MM.1S (cell line): ENCODE data around the gene LTBP1.
"Not testable (repeated sequence)": the region's sequence is repeated elsewhere in the genome, so short reads cannot be mapped to it uniquely, and the experiment has no call there.

ENCODE experiments used
- DNase-seq: peaks from one replicate; pipeline ENCODE4 v3.0.0-alpha.2; 2015
- H2AFZ ChIP-seq: fragments of 300-600 bp; sonication (generic); 2 replicates; pipeline ENCODE4 v1.6.0; 2016; ENCODE audit warnings: antibody characterized with exemption, low read length
- H3F3A ChIP-seq: fragments of 300-600 bp; sonication (generic); 2 replicates; pipeline ENCODE4 v1.6.1; 2016; ENCODE audit warnings: mild to moderate bottlenecking, antibody characterized with exemption, low read length, moderate library complexity, mixed read lengths; ENCODE audit not compliant: insufficient read depth
- H3K27ac ChIP-seq: fragments of 300-600 bp; sonication (generic); 2 replicates; pipeline ENCODE4 v1.5.1; 2016; ENCODE audit warnings: mild to moderate bottlenecking, low read length
- H3K27me3 ChIP-seq: fragments of 300-600 bp; sonication (generic); replicated peaks from 2 replicates; pipeline ENCODE4 v1.6.0; 2016; ENCODE audit warnings: low read length; ENCODE audit not compliant: insufficient read depth
- H3K36me3 ChIP-seq: fragments of 300-600 bp; sonication (generic); replicated peaks from 2 replicates; pipeline ENCODE4 v1.6.1; 2016; ENCODE audit warnings: mild to moderate bottlenecking, low read length, mixed read lengths; ENCODE audit not compliant: insufficient read depth
- H3K4me1 ChIP-seq: fragments of 300-600 bp; sonication (generic); 2 replicates; pipeline ENCODE4 v1.6.1; 2016; ENCODE audit warnings: low read length, mixed read lengths
- H3K4me2 ChIP-seq: fragments of 300-600 bp; sonication (generic); 2 replicates; pipeline ENCODE4 v1.6.0; 2016; ENCODE audit warnings: low read depth, low read length
- H3K4me3 ChIP-seq: fragments of 300-600 bp; sonication (generic); 2 replicates; pipeline ENCODE4 v1.5.1; 2016; ENCODE audit warnings: low read length, mixed read lengths
- H3K79me2 ChIP-seq: fragments of 300-600 bp; sonication (generic); 2 replicates; pipeline ENCODE4 v1.6.1; 2016; ENCODE audit warnings: mixed run types, low read length, mixed read lengths
- H3K9ac ChIP-seq: fragments of 300-600 bp; sonication (generic); 2 replicates; pipeline ENCODE4 v1.6.1; 2016; ENCODE audit warnings: low read length, mixed read lengths
- H3K9me2 ChIP-seq: fragments of 300-600 bp; sonication (generic); replicated peaks from 2 replicates; pipeline ENCODE4 v1.6.1; 2016; ENCODE audit warnings: mild to moderate bottlenecking, low read length, mixed read lengths; ENCODE audit not compliant: insufficient read depth
- H3K9me3 ChIP-seq: fragments of 300-600 bp; sonication (generic); replicated peaks from 2 replicates; pipeline ENCODE4 v1.6.1; 2016; ENCODE audit warnings: mild to moderate bottlenecking, low read length, mixed read lengths; ENCODE audit not compliant: insufficient read depth
- H4K20me1 ChIP-seq: fragments of 300-600 bp; sonication (generic); 2 replicates; pipeline ENCODE4 v1.6.1; 2016; ENCODE audit warnings: mild to moderate bottlenecking, low read length, moderate library complexity, mixed read lengths; ENCODE audit not compliant: insufficient read depth
- CTCF ChIP-seq: fragments of 300-600 bp; sonication (generic); IDR thresholded peaks from 2 replicates; pipeline ENCODE4 v1.5.1; 2016; ENCODE audit warnings: antibody characterized with exemption, low read length, mixed read lengths
- EZH2 ChIP-seq: fragments of 300-600 bp; sonication (generic); optimal IDR thresholded peaks from 2 replicates; pipeline ENCODE3; 2017; ENCODE audit warnings: low read depth, mild to moderate bottlenecking, antibody characterized with exemption, low read length, mixed read lengths
- EZH2phosphoT487 ChIP-seq: fragments of 300-600 bp; sonication (generic); IDR thresholded peaks from 2 replicates; pipeline ENCODE4 v1.6.1; 2018; ENCODE audit warnings: antibody characterized with exemption, low read length

The LTBP1 gene

DNA sequence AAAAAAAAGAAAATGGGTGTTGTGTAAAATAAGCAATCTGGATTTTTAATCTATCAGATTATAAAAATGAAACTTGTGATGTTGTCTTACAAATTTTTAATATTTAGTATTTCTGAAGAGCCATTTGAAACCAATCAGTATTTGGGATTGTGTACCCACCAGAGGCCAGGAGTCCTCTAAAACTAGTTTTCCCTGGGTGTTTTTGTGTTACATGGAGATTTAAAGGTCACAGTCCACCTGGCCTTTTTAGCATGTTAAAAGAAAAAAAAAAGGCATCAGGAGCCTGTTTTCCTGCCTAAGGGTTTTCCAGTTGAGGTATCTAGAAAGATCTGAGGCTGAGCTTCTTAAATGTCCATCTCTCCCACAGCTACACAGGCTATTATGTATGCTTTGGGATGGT is 221.7 kb downstream of the LTBP1 start:
- Histone ChIP-seq H3K4me2 (no peak overlapping the region), H3K9me2 (no peaks in the 10 kb centered on the region), H4K20me1 (no peaks in the 10 kb centered on the region), H3K36me3 (no peaks in the 10 kb centered on the region), H3K27me3 (no peaks in the 10 kb centered on the region), H3K4me3 (no peak overlapping the region), H3K79me2 (no peaks in the 10 kb centered on the region), H3K9me3 (no peaks in the 10 kb centered on the region), H3K27ac (no peak overlapping the region), H2AFZ (no peak overlapping the region), H3K4me1 (no peaks in the 10 kb centered on the region), H3K9ac (no peak overlapping the region), H3F3A (no peaks in the 10 kb centered on the region)
- no peak for TF ChIP-seq EZH2
- no peak for DNase-seq

- Histone ChIP-seq H2AFZ (no peak overlapping the region), H3K36me3 (no peaks in the 10 kb centered on the region), H3K79me2 (no peaks in the 10 kb centered on the region), H3K27ac (no peak overlapping the region), H3K27me3 (no peaks in the 10 kb centered on the region), H3K9me3 (no peaks in the 10 kb centered on the region), H3K4me2 (no peak overlapping the region), H3F3A (no peaks in the 10 kb centered on the region), H3K4me1 (no peaks in the 10 kb centered on the region), H3K4me3 (no peak overlapping the region), H3K9me2 (no peaks in the 10 kb centered on the region), H3K9ac (no peak overlapping the region), H4K20me1 (no peaks in the 10 kb centered on the region)
- no peak for DNase-seq
- TF ChIP-seq CTCF = no peak
- TF ChIP-seq EZH2 = no peak
- TF ChIP-seq EZH2phosphoT487 = no peak
Measured at GRCh38 chr2:33168922-33169321, 222.2 kb downstream of the LTBP1 start.

DNA sequence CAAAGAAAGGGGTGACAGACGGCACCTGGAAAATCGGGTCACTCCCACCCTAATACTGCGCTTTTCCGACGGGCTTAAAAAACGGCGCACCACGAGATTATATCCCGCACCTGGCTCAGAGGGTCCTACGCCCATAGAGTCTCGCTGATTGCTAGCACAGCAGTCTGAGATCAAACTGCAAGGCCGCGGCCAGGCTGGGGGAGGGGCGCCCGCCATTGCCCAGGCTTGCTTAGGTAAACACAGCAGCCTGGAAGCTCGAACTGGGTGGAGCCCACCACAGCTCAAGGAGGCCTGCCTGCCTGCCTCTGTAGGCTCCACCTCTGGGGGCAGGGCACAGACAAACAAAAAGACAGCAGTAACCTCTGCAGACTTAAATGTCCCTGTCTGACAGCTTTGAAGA is 223.5 kb downstream of the LTBP1 start:
- not testable (repeated sequence) for H2AFZ ChIP-seq, H3K27ac ChIP-seq, DNase-seq, H3F3A ChIP-seq, H3K9me3 ChIP-seq, H3K9ac ChIP-seq, H3K79me2 ChIP-seq, H3K27me3 ChIP-seq, H3K4me1 ChIP-seq, H4K20me1 ChIP-seq, H3K36me3 ChIP-seq, H3K4me2 ChIP-seq, H3K9me2 ChIP-seq, H3K4me3 ChIP-seq

DNA sequence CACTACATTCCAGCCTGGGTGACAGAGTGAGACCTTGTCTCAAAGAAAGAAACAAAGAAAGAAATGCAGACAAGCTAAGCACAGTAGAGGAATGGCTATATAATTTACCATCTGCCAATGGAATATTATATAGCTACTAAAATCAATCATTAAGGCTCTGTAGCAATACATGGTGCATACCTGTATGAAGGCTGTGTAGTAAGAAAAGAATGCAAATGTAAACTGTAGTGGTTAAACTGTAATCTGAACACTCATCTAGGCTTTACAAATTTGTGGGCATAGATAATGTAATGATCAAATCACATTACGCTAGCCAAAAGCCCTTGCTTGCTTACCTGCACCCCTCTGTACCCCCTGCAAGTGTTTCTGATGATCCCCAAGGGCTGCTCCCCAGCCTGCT is 230.9 kb downstream of the LTBP1 start:
- no peaks in the 10 kb centered on the region for H3K9me2 ChIP-seq
- no peak for DNase-seq
- H3F3A ChIP-seq = no peaks in the 10 kb centered on the region
- H4K20me1 ChIP-seq = no peaks in the 10 kb centered on the region
- H2AFZ ChIP-seq = no peak overlapping the region
- H3K4me3 ChIP-seq = no peak overlapping the region
- no peaks in the 10 kb centered on the region for H3K27me3 ChIP-seq
- no peak overlapping the region for H3K27ac ChIP-seq
- H3K36me3 ChIP-seq = no peaks in the 10 kb centered on the region
- TF ChIP-seq EZH2 = no peak
- no peak for TF ChIP-seq EZH2phosphoT487
- no peak overlapping the region for H3K9ac ChIP-seq
- no peaks in the 10 kb centered on the region for H3K79me2 ChIP-seq
- H3K9me3 ChIP-seq = no peaks in the 10 kb centered on the region
- H3K4me1 ChIP-seq = no peaks in the 10 kb centered on the region
- no peak overlapping the region for H3K4me2 ChIP-seq

GRCh38 chr2:33178209-33178608 is 231.5 kb downstream of the LTBP1 start:
- Histone ChIP-seq H3K27me3 (no peaks in the 10 kb centered on the region), H3K36me3 (no peaks in the 10 kb centered on the region), H3K79me2 (no peaks in the 10 kb centered on the region), H4K20me1 (no peaks in the 10 kb centered on the region), H3K9ac (no peak overlapping the region), H3K9me3 (no peaks in the 10 kb centered on the region), H3K4me3 (no peak overlapping the region), H3F3A (no peaks in the 10 kb centered on the region), H3K9me2 (no peaks in the 10 kb centered on the region), H2AFZ (no peak overlapping the region), H3K27ac (no peak overlapping the region), H3K4me1 (no peaks in the 10 kb centered on the region), H3K4me2 (no peak overlapping the region)
- DNase-seq = no peak
- TF ChIP-seq CTCF = no peak
- no peak for TF ChIP-seq EZH2
- no peak for TF ChIP-seq EZH2phosphoT487
